NCI-H510A treated with DMSO at 0.1 percent for 48 hours (cell line): ENCODE results near the gene CMSS1.
A peak's percentile ranks its signal among the peaks of the same experiment; 100 is the strongest.
"Not testable (repeated sequence)": the region's sequence is repeated elsewhere in the genome, so short reads cannot be mapped to it uniquely, and the experiment has no call there.

Experiments used
- DNase-seq: peaks from one replicate; lab custom pipeline; 2025; lab: John Stamatoyannopoulos, UW

Gene CMSS1

GRCh38 chr3:99818818-99819217, 1.2 kb downstream of the CMSS1 start:
- no peak for DNase-seq

- no peak for DNase-seq
These were observed 6.4 kb downstream of the CMSS1 start for GRCh38 chr3:99823723-99824711.

- no peak for DNase-seq
These were observed 7.5 kb downstream of the CMSS1 start for GRCh38 chr3:99825004-99825640.

GRCh38 chr3:99829844-99830243, 12.2 kb downstream of the CMSS1 start:
- DNase-seq = no peak

- DNase-seq = no peak
These were observed 16.0 kb downstream of the CMSS1 start for GRCh38 chr3:99833617-99834205.

- DNase-seq = no peak
These were observed 16.7 kb downstream of the CMSS1 start for GRCh38 chr3:99834211-99834957.

GRCh38 chr3:99836681-99837080, 19.0 kb downstream of the CMSS1 start:
- no peak for DNase-seq

- DNase-seq = no peak
These were observed 20.1 kb downstream of the CMSS1 start for GRCh38 chr3:99837715-99838114.

- DNase-seq = no peak
These were observed 21.1 kb downstream of the CMSS1 start for GRCh38 chr3:99838755-99839154.

GRCh38 chr3:99839613-99840012, 22.0 kb downstream of the CMSS1 start:
- DNase-seq = no peak

GRCh38 chr3:99841949-99842348, 24.3 kb downstream of the CMSS1 start:
- not testable (repeated sequence) for DNase-seq

- DNase-seq = peak; percentile 27
These were observed 25.3 kb downstream of the CMSS1 start for GRCh38 chr3:99842826-99843589.

GRCh38 chr3:99843590-99844258, 26.1 kb downstream of the CMSS1 start:
- DNase-seq = no peak

- DNase-seq = no peak
These were observed 27.7 kb downstream of the CMSS1 start for GRCh38 chr3:99845331-99845730.

- DNase-seq = no peak
These were observed 28.3 kb downstream of the CMSS1 start for GRCh38 chr3:99845999-99846398.

- DNase-seq = no peak
These were observed 29.0 kb downstream of the CMSS1 start for GRCh38 chr3:99846477-99847160.

- DNase-seq = no peak
These were observed 30.8 kb downstream of the CMSS1 start for GRCh38 chr3:99848433-99848832.

- DNase-seq = no peak
These were observed 32.9 kb downstream of the CMSS1 start for GRCh38 chr3:99850608-99851007.

GRCh38 chr3:99851955-99852354, 34.3 kb downstream of the CMSS1 start:
- no peak for DNase-seq

- no peak for DNase-seq
These were observed 35.2 kb downstream of the CMSS1 start for GRCh38 chr3:99852851-99853250.
